GM21737 (cell line): ENCODE results near the gene MACROD2.

Experiments
- ATAC-seq: cut with Tn5 transposase; IDR thresholded peaks from one replicate; pipeline ENCODE4 v1.9.1; 2021; ENCODE audit warnings: mild to moderate bottlenecking, moderate library complexity; ENCODE audit not compliant: unreplicated experiment

MACROD2 gene

GRCh38 chr20:14838663-14839628 lies 843.6 kb downstream of the MACROD2 start:
- ATAC-seq = peak; percentile 71

DNA sequence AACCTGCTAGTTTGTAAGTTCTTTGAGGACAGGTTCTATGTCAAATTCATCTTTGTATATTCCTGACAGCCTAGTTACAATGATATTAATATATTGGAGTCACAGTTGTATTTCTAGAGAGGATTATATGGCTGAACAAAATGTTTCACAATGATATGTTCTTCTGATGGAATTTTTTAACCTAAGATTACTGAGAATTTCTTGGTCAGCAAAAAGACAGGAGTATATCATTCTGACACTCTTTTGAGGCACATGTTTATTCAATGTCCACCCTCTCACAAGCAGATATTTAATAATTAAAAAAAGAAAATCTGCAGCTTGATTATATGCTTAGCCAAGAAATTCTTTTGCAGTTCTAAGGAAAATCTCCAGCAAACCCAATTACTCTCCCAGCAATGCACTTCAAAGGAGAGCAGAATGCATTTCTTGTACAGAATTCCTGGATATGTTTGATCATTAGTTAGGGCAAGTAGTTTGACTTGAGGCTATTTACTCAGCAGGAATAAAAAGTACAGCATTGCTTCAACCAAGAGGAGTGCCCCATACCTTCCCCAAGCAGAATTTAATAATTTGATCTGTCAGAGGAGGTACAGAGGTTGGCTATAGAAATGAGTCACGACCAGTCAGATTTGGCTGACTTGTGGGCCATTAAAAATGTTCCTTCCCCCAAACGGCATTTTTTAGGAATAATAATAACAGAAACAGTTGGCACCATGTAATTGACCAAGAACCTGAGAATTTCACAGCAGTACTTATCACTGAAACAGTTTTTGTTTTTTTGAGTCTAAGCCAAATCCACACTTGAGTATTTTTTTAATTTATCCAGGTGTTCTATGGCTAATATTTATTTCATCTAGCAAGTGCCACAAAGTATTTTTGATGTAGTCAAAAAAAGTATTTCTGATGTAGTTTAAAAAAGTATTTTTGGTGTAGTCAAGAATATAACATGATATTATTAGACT lies 850.2 kb downstream of the MACROD2 start:
- no peak for ATAC-seq

DNA sequence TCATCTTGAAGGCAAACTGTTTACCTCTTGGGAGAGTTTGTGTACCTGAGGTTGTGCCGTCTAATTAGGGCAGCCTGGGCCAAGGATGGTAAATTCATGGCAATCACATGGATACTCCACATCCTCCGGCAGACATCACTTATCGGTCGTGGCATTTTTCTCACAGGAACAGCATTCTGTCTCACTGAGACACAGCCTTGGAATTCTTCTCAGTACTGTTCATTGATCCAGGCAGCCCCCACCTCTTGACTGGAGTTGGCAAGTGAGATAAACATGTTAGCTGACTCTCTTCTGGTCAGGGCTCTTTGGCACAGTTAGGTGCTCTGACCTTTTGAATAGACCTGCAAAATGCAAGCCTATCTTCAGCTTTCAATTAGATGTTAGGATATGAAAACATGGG lies 853.5 kb downstream of the MACROD2 start:
- no peak for ATAC-seq

- no peak for ATAC-seq
These were observed 857.8 kb downstream of the MACROD2 start for GRCh38 chr20:14853079-14853478.

- no peak for ATAC-seq
These were observed 859.9 kb downstream of the MACROD2 start for GRCh38 chr20:14855171-14855570.

DNA sequence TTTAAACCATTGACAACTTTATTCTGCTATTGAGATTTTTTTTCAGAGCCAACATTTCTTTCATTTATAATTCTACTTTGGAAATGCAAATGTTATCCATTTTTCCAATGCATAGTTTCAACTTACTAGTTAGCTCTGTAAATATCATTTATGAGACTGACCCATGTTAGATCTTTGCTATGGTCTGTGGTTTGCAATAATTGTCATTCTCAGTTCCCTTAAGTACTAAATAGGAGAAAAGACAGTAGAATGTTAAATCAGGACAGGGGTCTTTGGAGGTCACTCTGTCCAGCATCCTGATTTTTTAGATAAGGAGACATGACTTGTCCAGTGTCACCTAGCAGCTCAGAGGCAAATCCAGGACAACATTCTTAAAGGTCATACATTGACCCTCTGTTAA lies 864.3 kb downstream of the MACROD2 start:
- ATAC-seq = no peak

DNA sequence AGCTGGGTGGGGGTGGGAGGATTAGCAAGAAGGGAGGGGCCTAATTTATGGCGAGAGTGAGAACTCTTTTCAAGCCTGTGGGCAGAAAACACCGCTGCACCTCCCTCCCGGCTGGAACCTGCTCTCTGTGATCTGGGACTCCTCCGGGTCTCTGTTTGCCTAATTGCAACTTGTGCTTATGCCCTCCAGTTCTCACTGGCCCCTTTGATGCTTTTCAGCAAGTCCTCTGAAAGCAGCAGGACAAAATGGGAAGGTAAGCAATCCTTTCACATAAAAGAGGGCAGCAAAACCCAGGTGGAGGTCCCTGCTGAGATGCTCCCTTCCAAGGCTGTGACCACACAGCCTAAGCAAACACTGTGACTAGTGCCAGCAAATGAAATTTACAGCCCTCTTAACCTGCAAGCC lies 865.1 kb downstream of the MACROD2 start:
- ATAC-seq = no peak

DNA sequence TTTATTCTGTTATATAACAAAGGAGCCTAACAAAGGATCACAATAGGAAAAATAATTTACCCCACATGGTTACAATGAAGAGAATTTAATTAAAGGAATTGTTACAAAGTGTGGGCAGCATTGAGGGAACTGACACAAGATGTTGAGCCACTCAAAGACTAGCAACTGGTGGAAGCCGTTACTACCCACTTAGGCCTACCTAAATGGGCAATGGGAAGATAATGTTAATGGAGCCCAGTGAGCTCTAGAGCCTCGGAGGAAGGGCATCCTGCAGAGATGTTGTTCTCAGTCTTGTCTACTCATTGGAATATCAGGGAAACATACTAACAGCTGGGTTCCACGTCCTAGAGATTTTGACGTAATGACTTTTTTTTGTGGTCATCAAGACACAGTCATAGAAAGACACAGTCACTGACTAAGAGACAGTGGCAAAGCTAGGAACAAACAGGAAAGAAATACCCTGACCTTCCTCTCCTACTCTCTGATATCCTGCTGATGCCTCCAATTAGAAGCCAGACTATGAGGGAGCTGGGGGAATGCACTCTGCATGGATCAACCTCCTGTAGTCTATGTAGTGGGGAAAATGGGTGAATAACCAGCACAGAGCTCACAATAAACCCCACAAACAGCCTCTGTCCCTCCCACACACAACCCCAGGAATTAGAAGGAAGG lies 865.8 kb downstream of the MACROD2 start:
- no peak for ATAC-seq

GRCh38 chr20:14865169-14865568 lies 869.9 kb downstream of the MACROD2 start:
- ATAC-seq = no peak

GRCh38 chr20:14865731-14866130 lies 870.4 kb downstream of the MACROD2 start:
- no peak for ATAC-seq

DNA sequence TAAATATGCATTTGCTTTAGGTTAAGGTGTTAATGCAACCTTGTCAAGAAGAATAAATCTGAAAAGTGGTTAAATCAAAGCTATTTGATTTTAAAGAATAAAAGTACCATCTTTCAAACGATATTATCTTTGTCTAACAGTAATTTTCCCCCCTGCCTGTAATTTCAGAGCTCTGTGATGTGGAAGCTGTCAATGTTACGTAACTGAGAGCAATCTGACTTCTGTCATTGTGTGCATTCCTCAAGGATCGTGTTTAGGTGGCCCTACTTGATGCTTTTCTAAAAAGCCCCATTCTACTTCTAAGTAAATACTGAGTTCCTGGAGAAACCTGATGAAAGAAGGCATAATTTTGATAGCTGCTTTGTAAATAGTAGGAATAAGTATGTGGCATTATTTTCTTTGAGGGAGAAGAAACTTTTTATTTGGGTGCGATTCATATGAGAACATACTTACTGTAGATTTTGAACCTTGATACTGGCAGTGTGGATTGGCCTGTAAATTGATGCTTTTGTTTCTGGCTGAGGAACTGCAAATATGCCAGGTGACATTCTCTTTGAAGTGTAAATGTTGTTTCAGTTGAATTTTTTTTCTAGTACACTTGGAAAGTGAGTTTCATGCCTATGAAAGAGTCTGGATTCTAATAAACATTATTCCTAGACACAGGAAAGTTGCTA lies 871.7 kb downstream of the MACROD2 start:
- no peak for ATAC-seq

GRCh38 chr20:14877301-14878028 lies 882.1 kb downstream of the MACROD2 start:
- no peak for ATAC-seq

- no peak for ATAC-seq
These were observed 883.3 kb downstream of the MACROD2 start for GRCh38 chr20:14878676-14879019.

GRCh38 chr20:14879020-14879697 lies 883.8 kb downstream of the MACROD2 start:
- no peak for ATAC-seq

GRCh38 chr20:14879839-14880238 lies 884.5 kb downstream of the MACROD2 start:
- no peak for ATAC-seq

- no peak for ATAC-seq
These were observed 886.2 kb downstream of the MACROD2 start for GRCh38 chr20:14881518-14881917.

- no peak for ATAC-seq
These were observed 886.8 kb downstream of the MACROD2 start for GRCh38 chr20:14882157-14882556.

DNA sequence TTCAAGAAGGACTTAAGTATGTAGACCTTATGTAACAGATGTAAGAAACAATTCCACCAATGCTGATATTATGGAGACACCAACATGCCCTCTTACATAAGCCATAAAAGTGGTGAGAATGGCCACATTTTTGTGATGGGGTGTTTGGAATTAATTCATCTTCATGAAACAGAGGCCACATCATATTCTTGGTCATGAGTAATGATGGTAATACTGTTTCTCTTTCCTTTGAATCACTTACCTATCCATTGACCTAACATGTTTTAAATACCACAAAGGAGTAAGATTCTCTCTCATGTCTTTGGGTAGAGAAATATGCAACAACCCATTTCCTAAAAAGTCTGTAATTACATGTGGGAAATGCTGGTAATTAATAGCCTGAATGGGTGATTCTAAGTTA lies 887.5 kb downstream of the MACROD2 start:
- no peak for ATAC-seq

- no peak for ATAC-seq
These were observed 888.0 kb downstream of the MACROD2 start for GRCh38 chr20:14883324-14883723.
